HEK293 (cell line): ENCODE measurements around the gene CEP63.
A peak's percentile ranks its signal among the peaks of the same experiment; 100 is the strongest.

Experiments
- AEBP2 ChIP-seq: fragments of 450-650 bp; formaldehyde crosslinking; IDR thresholded peaks from 2 replicates; pipeline ENCODE4 v1.5.1; 2016; ENCODE audit warnings: missing biosample characterization, missing genetic modification characterization, borderline replicate concordance
- BCL11B ChIP-seq: fragments of 450-650 bp; formaldehyde crosslinking; IDR thresholded peaks from 2 replicates; pipeline ENCODE4 v1.5.1; 2016; ENCODE audit warnings: low read depth, missing biosample characterization, missing genetic modification characterization
- KLF10 ChIP-seq: fragments of 450-650 bp; IDR thresholded peaks from 2 replicates; pipeline ENCODE4 v1.5.1; 2018; ENCODE audit warnings: missing biosample characterization, mild to moderate bottlenecking, missing genetic modification characterization
- KLF9 ChIP-seq: fragments of 450-650 bp; formaldehyde crosslinking; IDR thresholded peaks from 2 replicates; pipeline ENCODE4 v1.5.1; 2016; ENCODE audit warnings: missing biosample characterization, missing genetic modification characterization, low read depth
- PBX3 ChIP-seq: sonication (generic); formaldehyde crosslinking; IDR thresholded peaks from 2 replicates; pipeline ENCODE4 v1.8.1; 2022; ENCODE audit warnings: mild to moderate bottlenecking, moderate library complexity, missing genetic modification reagents
- TCF7L2 ChIP-seq: IDR thresholded peaks from 2 replicates; pipeline ENCODE4 v1.6.1; 2011; ENCODE audit warnings: low read depth, mild to moderate bottlenecking, inconsistent platforms, low read length, moderate library complexity, borderline replicate concordance
- ZBTB10 ChIP-seq: fragments of 450-650 bp; formaldehyde crosslinking; IDR thresholded peaks from 2 replicates; pipeline ENCODE4 v1.5.1; 2016; ENCODE audit warnings: missing biosample characterization, missing genetic modification characterization
- ZBTB17 ChIP-seq: fragments of 450-650 bp; formaldehyde crosslinking; IDR thresholded peaks from 2 replicates; pipeline ENCODE4 v1.5.1; 2016; ENCODE audit warnings: missing biosample characterization, missing genetic modification characterization
- ZBTB26 ChIP-seq: fragments of 450-650 bp; formaldehyde crosslinking; optimal IDR thresholded peaks from 2 replicates; pipeline ENCODE3; 2016; ENCODE audit warnings: missing biosample characterization, mild to moderate bottlenecking, missing genetic modification characterization
- ZBTB6 ChIP-seq: fragments of 450-650 bp; formaldehyde crosslinking; IDR thresholded peaks from 2 replicates; pipeline ENCODE4 v1.5.1; 2017; ENCODE audit warnings: missing biosample characterization, missing genetic modification characterization
- ZFP3 ChIP-seq: fragments of 450-650 bp; formaldehyde crosslinking; IDR thresholded peaks from 2 replicates; pipeline ENCODE4 v1.5.1; 2016; ENCODE audit warnings: low read depth, missing biosample characterization, missing genetic modification characterization
- ZNF169 ChIP-seq: fragments of 450-650 bp; formaldehyde crosslinking; IDR thresholded peaks from 2 replicates; pipeline ENCODE4 v1.5.1; 2016; ENCODE audit warnings: missing biosample characterization, missing genetic modification characterization
- ZNF223 ChIP-seq: fragments of 450-650 bp; formaldehyde crosslinking; IDR thresholded peaks from 2 replicates; pipeline ENCODE4 v1.5.1; 2016; ENCODE audit warnings: missing biosample characterization, missing genetic modification characterization
- ZNF24 ChIP-seq: fragments of 450-650 bp; formaldehyde crosslinking; IDR thresholded peaks from 2 replicates; pipeline ENCODE4 v1.5.1; 2016; ENCODE audit warnings: missing biosample characterization, missing genetic modification characterization
- ZNF311 ChIP-seq: fragments of 450-650 bp; formaldehyde crosslinking; IDR thresholded peaks from 2 replicates; pipeline ENCODE4 v1.5.1; 2017; ENCODE audit warnings: missing biosample characterization, missing genetic modification characterization, borderline replicate concordance
- ZNF394 ChIP-seq: fragments of 450-650 bp; formaldehyde crosslinking; IDR thresholded peaks from 2 replicates; pipeline ENCODE4 v1.5.1; 2016; ENCODE audit warnings: missing biosample characterization, missing genetic modification characterization, mild to moderate bottlenecking, moderate library complexity, borderline replicate concordance
- ZNF501 ChIP-seq: fragments of 450-650 bp; formaldehyde crosslinking; IDR thresholded peaks from 2 replicates; pipeline ENCODE4 v1.5.1; 2016; ENCODE audit warnings: missing biosample characterization, missing genetic modification characterization
- ZNF558 ChIP-seq: fragments of 450-650 bp; formaldehyde crosslinking; IDR thresholded peaks from 2 replicates; pipeline ENCODE4 v1.5.1; 2016; ENCODE audit warnings: missing biosample characterization, missing genetic modification characterization
- ZNF571 ChIP-seq: fragments of 450-650 bp; formaldehyde crosslinking; IDR thresholded peaks from 2 replicates; pipeline ENCODE4 v1.5.0; 2017; ENCODE audit warnings: missing biosample characterization, missing genetic modification characterization
- ZNF596 ChIP-seq: fragments of 450-650 bp; IDR thresholded peaks from 2 replicates; pipeline ENCODE4 v1.5.0; 2018; ENCODE audit warnings: missing biosample characterization, mild to moderate bottlenecking, missing genetic modification characterization, moderate library complexity
- ZNF610 ChIP-seq: fragments of 450-650 bp; formaldehyde crosslinking; IDR thresholded peaks from 2 replicates; pipeline ENCODE4 v1.5.1; 2016; ENCODE audit warnings: missing biosample characterization, missing genetic modification characterization, borderline replicate concordance
- ZNF626 ChIP-seq: fragments of 450-650 bp; sonication (Bioruptor Pico); formaldehyde crosslinking; IDR thresholded peaks from 2 replicates; pipeline ENCODE4 v1.5.1; 2018; ENCODE audit warnings: missing biosample characterization, missing genetic modification characterization, inconsistent platforms
- ZNF639 ChIP-seq: fragments of 450-650 bp; formaldehyde crosslinking; IDR thresholded peaks from 2 replicates; pipeline ENCODE4 v1.5.1; 2016; ENCODE audit warnings: missing biosample characterization, missing genetic modification characterization
- ZNF785 ChIP-seq: fragments of 450-650 bp; formaldehyde crosslinking; IDR thresholded peaks from 2 replicates; pipeline ENCODE4 v1.5.1; 2016; ENCODE audit warnings: missing biosample characterization, missing genetic modification characterization
- ZNF830 ChIP-seq: fragments of 450-650 bp; IDR thresholded peaks from 2 replicates; pipeline ENCODE4 v1.5.0; 2018; ENCODE audit warnings: missing biosample characterization, missing genetic modification characterization, low read depth, mild to moderate bottlenecking, moderate library complexity
- ZNF843 ChIP-seq: fragments of 450-650 bp; formaldehyde crosslinking; IDR thresholded peaks from 2 replicates; pipeline ENCODE4 v1.5.1; 2016; ENCODE audit warnings: missing biosample characterization, missing genetic modification characterization
- ZSCAN18 ChIP-seq: fragments of 450-650 bp; formaldehyde crosslinking; IDR thresholded peaks from 2 replicates; pipeline ENCODE4 v1.5.1; 2016; ENCODE audit warnings: missing biosample characterization, missing genetic modification characterization
- ZXDB ChIP-seq: fragments of 450-650 bp; formaldehyde crosslinking; IDR thresholded peaks from 2 replicates; pipeline ENCODE4 v1.5.1; 2016; ENCODE audit warnings: missing biosample characterization, missing genetic modification characterization

Gene CEP63

GRCh38 chr3:134485718-134486576, at the start of gene CEP63, which contains the start of gene ANAPC13 (continued):
- TF ChIP-seq ZNF843 (tag by site-specific recombination) (peak; percentile 10; the same call in 1 of the 2 replicates), ZNF223 (tag by site-specific recombination) (0 out of 2 replicates have a peak, but pooled peaks have one; percentile 37), BCL11B (0 out of 2 replicates have a peak, but pooled peaks have one; percentile 8), ZFP3 (tag by site-specific recombination) (no peak), ZBTB26 (tag by site-specific recombination) (peak; percentile 93), ZNF610 (tag by site-specific recombination) (no peak), ZSCAN18 (tag by site-specific recombination) (no peak), ZNF571 (tag by site-specific recombination) (no peak), ZNF558 (tag by site-specific recombination) (no peak), KLF10 (0 out of 2 replicates have a peak, but pooled peaks have one; percentile 45), ZNF394 (peak; percentile 12; the same call in 1 of the 2 replicates), ZNF501 (tag by site-specific recombination) (peak; percentile 64), AEBP2 (tag by site-specific recombination) (no peak), ZNF639 (tag by site-specific recombination) (no peak), ZNF311 (tag by site-specific recombination) (no peak), ZBTB6 (tag by site-specific recombination) (no peak), ZNF596 (tag by site-specific recombination) (no peak), ZNF626 (tag by site-specific recombination) (no peak), ZBTB17 (tag by site-specific recombination) (peak; percentile 77), PBX3 (CRISPR knock-in tag) (no peak), ZNF24 (tag by site-specific recombination) (0 out of 2 replicates have a peak, but pooled peaks have one; percentile 49), ZNF785 (tag by site-specific recombination) (0 out of 2 replicates have a peak, but pooled peaks have one; percentile 39), KLF9 (tag by site-specific recombination) (peak; percentile 82), ZNF169 (no peak), TCF7L2 (peak; percentile 91), ZBTB10 (tag by site-specific recombination) (peak; percentile 90), ZXDB (tag by site-specific recombination) (peak; percentile 77; the same call in 1 of the 2 replicates), ZNF830 (tag by site-specific recombination) (no peak)
